ENCODE measurements around the gene CAMK4. TPM values are rescaled to one million over a fixed set of nuclear protein-coding genes. Genes with fewer than 3 reads are reported as not detected.
A peak's percentile ranks its signal among the peaks of the same experiment; 100 is the strongest.

CAMK4 gene
- polyA plus RNA-seq, 4 donors, result 4.2 to 6.1 (median 5.8) TPM

GRCh38 chr5:111463311-111463710, 239.1 kb downstream of the CAMK4 start:
- no peak for DNase-seq (ENCODE audit: low read depth in 4 of 4, low spot score in 2 of 4)

- no peak for DNase-seq (ENCODE audit: low read depth in 4 of 4, low spot score in 2 of 4)
Measured at GRCh38 chr5:111469293-111469896, 245.2 kb downstream of the CAMK4 start.

- DNase-seq (ENCODE audit: low read depth in 4 of 4, low spot score in 2 of 4), result no peak
Measured at GRCh38 chr5:111469903-111470302, 245.7 kb downstream of the CAMK4 start.

DNA sequence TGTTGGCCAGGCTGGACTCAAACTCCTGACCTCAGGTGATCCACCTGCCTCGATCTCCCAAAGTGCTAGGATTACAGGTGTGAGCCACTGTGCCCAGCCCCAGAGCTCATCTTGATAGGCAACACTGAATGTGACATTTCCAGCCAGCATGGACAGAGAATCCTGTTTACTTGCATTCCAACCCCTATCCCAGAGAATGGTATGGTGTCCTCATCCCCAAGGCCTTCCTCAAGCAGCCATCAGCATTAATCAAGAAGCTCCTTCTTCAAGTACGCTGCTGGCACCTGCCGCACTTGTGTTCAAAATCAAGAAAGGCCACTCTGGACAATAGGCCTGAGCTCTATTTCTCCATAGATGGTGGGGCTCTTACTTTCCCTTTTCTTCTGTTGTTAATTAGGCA, 247.9 kb downstream of the CAMK4 start:
- no peak for DNase-seq (ENCODE audit: low read depth in 4 of 4, low spot score in 2 of 4)

DNA sequence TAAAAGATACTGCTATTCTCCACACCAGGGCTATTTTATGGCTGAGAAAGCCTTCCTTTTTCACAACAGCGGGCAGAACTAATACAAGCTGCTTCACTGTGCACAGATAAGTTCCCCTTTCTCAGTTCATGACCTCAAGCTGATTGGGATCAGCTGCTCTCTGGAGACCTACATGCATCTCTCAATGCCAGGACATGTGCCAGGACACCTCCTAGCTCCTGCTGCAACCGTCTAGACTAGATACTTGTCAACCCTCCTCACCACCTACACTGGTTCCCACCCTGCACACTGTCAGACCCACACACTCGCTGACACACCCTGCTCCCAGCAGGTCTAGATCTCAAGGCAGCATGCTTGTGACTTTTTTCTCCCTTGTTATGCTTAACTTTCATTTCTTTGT, 248.4 kb downstream of the CAMK4 start:
- DNase-seq (ENCODE audit: low read depth in 4 of 4, low spot score in 2 of 4), result no peak

- no peak for DNase-seq (ENCODE audit: low read depth in 4 of 4, low spot score in 2 of 4)
Measured at GRCh38 chr5:111478266-111478665, 254.1 kb downstream of the CAMK4 start.

GRCh38 chr5:111478898-111479297, 254.7 kb downstream of the CAMK4 start:
- no peak for DNase-seq (ENCODE audit: low read depth in 4 of 4, low spot score in 2 of 4)

- DNase-seq (ENCODE audit: low read depth in 4 of 4, low spot score in 2 of 4), result no peak
Measured at GRCh38 chr5:111480346-111480745, 256.2 kb downstream of the CAMK4 start.

DNA sequence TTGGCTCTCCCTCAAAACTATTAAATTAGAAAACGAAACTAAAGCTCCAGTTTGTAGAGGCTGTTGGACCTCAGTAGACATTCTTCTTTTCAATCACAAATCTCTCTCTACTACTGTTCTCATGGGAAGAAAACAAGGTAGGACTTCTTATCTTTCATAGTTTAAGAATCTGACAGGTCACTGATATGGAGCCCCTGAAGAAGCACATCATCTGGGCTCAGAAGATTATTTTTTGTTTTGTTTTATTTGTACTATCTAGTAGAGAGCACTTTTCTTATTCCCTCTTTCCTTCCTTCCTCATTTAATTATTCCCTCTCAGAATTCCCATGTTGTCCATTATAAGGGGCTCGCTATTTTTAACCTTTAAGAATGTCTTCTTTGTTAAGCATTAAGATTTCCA, 261.9 kb downstream of the CAMK4 start:
- DNase-seq (ENCODE audit: low read depth in 4 of 4, low spot score in 2 of 4), result no peak

DNA sequence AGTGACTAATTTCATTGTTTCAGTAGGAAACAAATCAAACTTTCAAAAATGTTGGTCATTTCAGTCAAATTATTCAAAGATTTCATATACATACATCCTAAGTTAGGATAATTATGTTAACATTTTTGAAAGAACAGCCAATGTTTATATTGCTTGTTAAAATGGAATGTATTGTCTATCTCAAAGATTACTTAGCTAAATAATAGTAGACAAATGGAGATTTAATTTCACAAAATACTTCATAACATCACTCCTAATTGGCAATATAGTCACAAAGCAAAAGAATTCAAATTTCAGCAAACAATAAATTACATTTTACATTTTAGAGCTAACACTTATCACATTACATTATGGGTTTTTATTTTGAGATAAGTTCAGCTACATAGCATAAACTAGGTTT, 262.7 kb downstream of the CAMK4 start:
- no peak for DNase-seq (ENCODE audit: low read depth in 4 of 4, low spot score in 2 of 4)

DNA sequence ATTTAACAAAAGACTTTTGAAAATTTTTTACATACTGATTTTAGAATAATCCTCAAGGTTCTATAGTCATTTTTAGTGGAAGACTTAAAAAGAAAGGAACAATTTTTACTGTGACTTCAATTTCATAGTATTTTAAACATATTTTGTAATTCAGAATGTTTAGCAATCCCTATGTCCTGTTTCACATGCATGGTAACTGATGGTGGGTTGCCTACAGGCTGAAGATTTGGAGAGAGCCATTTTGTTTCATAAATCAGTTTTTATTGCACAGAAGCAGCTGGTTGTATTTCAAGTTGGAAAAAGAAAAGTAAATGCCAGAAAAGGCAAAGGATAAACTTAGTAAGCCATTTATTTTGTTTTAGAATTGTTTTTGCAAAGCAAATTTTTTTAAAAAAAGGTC, 264.2 kb downstream of the CAMK4 start:
- no peak for DNase-seq (ENCODE audit: low read depth in 4 of 4, low spot score in 2 of 4)

DNA sequence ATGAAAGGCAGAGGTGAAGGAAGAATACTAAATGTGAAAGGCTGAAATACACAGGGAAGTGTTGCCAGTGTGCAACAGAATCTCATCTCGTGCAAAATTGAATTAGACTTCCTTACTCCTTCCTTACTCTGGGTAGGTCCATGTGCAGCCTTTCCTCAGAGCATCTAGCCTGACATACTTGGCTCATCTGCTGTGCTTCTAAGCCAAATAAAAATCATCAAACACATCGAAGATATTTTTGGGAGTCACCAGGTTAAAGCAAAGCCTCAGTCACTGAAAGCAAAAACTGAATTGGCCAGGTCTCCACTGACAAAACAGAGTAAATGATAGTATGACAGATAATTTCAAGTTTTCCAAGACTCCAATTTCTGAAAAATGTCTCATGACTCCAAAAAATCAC, 268.8 kb downstream of the CAMK4 start:
- DNase-seq (ENCODE audit: low read depth in 4 of 4, low spot score in 2 of 4), result no peak

- no peak for DNase-seq (ENCODE audit: low read depth in 4 of 4, low spot score in 2 of 4)
Measured at GRCh38 chr5:111494355-111494999, 270.3 kb downstream of the CAMK4 start.

DNA sequence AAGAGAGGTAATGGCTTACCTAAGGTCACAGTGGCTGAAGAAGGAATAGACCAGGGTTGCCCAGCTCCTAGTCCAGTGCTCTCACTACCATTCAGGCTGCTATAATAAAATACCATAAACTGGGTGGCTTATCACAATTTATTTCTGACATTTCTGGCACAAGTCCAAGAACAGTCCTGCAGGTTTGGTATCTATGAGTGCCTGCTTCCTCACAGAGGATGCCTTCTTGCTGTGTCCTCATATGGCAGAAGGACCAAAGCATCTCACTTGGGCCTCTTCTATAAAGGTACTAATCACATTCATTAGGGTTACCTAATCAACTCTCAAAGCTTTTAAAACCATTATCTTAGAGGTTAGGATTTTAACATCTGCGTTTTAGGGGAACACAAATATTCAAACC, 271.0 kb downstream of the CAMK4 start:
- no peak for DNase-seq (ENCODE audit: low read depth in 4 of 4, low spot score in 2 of 4)

DNA sequence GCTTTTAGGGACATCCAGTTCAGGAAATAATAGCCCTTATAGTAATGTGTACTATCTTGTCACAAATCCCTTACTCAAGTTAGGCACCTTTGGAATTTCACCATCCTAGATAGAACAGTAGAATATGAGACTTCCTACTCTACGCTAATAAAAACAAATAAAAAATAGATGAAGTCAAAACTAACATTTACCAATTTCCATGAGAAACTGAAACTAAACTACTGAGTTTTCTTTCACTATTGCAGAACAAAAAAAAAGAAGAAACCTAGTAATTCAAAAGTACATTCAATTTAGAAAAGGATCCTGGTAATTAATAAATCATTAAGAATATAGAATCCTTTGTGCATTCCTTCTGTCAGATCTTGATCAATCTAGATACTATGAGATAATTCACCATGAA, 274.2 kb downstream of the CAMK4 start:
- no peak for DNase-seq (ENCODE audit: low read depth in 4 of 4, low spot score in 2 of 4)

GRCh38 chr5:111502956-111503355, 278.8 kb downstream of the CAMK4 start:
- no peak for DNase-seq (ENCODE audit: low read depth in 4 of 4, low spot score in 2 of 4)

GRCh38 chr5:111505096-111505495, 280.9 kb downstream of the CAMK4 start:
- DNase-seq (ENCODE audit: low read depth in 4 of 4, low spot score in 2 of 4), result no peak

GRCh38 chr5:111507276-111507675, 283.1 kb downstream of the CAMK4 start:
- DNase-seq (ENCODE audit: low read depth in 4 of 4, low spot score in 2 of 4), result no peak

DNA sequence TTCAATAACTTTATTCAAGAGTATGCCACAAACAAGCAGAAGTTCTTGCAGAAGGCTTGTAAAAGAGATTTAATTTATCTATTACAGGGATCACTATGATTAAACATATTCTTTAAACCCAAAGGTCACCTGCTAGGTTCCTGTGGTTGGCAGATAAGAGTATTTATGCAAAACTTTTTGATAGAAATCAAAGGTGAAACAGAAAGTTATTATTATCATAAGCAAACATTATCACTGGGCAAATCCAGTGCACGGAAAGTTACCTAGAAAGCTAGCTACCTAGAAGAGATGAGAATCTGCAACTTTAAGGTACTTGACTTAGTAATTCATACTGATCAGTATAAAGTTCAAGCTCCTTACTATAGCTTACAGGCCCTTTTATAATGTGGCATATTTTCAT, 284.9 kb downstream of the CAMK4 start:
- no peak for DNase-seq (ENCODE audit: low read depth in 4 of 4, low spot score in 2 of 4)

GRCh38 chr5:111511174-111511830, 287.1 kb downstream of the CAMK4 start:
- no peak for DNase-seq (ENCODE audit: low read depth in 4 of 4, low spot score in 2 of 4)

DNA sequence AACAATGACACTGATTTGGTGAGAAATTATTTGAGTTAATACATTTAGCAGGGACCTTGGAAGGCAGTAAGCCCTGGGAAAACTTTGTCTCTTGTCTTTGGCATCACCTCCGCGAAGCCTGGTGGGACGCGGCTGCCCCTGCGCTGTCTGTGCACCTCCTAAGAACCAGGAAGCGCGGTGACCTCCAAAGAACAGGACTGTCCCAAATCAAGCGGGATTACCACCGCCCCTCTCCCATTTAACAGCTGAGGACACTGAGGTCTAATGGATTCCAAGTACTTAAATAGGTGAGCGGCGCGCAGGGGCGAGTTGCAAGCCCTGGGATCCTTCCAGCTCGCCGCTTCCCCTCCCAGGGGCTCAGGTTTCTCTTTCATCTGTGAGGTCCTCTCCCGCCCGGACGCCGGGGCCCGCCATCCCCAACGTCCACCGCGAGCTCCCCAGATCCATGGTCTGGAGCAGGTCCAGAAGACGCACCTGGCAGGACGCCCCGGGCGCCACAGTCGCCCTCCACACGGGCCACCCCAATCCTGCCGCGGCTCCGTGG, 287.7 kb downstream of the CAMK4 start:
- peak in 3 of 4 donors; percentile 37 to 56 (median 46) for DNase-seq (ENCODE audit: low read depth in 4 of 4, low spot score in 2 of 4)

Measured in left renal cortex interstitium (tissue), 4 donors.